ENCODE measurements around the gene PLCXD3.

PLCXD3 gene, protein sequence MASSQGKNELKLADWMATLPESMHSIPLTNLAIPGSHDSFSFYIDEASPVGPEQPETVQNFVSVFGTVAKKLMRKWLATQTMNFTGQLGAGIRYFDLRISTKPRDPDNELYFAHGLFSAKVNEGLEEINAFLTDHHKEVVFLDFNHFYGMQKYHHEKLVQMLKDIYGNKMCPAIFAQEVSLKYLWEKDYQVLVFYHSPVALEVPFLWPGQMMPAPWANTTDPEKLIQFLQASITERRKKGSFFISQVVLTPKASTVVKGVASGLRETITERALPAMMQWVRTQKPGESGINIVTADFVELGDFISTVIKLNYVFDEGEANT

GRCh38 chr5:41510176-41510831 is at the start of gene PLCXD3:
TSS of gene PLCXD3 (minus strand) at chr5:41510601. CDS start at chr5:41510526, 75 bp downstream.
- no peak for DNase-seq (ENCODE audit: low spot score)

DNA sequence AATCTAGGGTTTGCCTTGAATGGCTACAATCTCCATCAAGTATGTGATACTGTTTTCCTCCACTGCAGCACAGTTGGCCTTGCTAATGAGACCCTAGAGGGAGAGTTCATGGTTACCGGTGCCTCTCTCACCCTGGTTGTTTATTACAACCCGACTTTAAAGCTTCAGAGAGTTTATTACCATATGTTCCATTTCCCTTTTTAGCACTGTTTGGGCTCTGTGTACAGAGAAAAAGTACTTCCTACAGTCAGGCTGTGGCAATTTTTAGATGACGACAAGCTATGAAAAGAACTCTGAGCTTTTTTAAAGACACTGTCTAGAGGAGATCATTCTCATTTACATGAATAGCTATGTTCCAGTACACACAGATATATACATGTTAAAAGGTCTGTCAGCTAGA is 48.8 kb upstream of the PLCXD3 start:
- no peak for DNase-seq (ENCODE audit: low spot score)

GRCh38 chr5:41558295-41558694 is 47.9 kb upstream of the PLCXD3 start:
- no peak for DNase-seq (ENCODE audit: low spot score)

- DNase-seq (ENCODE audit: low spot score), result no peak
Measured at GRCh38 chr5:41547991-41548390, 37.6 kb upstream of the PLCXD3 start.

DNA sequence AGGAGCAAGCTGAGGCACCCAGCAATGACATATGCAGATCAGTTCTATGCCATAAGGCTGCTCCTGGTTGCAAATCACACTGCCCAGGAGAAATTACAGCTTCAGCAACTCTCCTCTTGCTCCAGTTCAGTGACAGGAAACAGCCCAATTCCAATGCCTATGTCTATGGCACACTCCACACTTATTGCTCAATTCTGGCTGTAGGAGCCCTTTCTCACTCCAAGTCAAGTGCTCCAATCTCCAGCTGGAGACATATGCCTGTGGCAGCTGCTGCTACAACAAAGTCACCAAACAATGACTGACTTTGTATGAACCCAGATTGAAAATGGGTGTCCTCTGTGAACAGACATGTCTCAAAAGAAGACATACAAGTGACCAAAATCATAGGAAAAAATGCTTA is 31.8 kb upstream of the PLCXD3 start:
- DNase-seq (ENCODE audit: low spot score), result no peak

GRCh38 chr5:41539454-41539853 is 29.1 kb upstream of the PLCXD3 start:
- DNase-seq (ENCODE audit: low spot score), result no peak

DNA sequence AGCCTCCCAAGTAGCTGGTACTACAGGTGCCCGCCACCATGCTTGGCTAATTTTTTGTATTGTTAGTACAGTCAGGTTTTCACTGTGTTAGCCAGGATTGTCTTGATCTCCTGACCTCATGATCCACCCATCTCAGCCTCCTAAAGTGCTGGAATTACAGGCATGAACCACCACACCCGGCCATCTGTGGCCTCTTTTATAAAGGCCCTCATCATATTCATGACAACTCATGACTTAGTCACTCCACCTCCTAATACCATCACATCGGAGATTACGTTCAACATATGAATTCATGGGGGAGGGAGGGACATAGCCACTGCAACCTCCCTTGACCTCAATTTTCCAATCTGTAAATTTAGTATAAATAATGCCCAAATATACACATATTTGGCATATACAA is 27.2 kb upstream of the PLCXD3 start:
- DNase-seq (ENCODE audit: low spot score), result no peak

DNA sequence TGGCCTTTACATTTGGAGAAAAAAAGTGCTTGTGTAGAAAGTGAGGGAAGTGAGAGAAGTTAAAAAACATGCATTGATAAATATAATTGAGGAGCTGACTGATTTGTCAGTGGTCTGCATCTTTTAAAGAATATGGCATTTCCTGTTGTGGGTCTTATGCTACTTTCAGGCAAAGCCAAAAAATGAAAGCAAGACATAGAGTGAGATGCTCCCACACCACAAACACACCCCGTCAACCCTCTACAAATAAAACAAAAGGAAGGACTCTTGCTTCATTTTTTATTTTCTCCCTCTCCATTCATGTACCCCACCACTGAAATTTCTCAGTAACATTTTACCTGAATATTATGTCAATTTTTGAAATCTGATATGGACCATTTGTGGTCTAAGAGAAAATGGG is 22.1 kb upstream of the PLCXD3 start:
- no peak for DNase-seq (ENCODE audit: low spot score)

- no peak for DNase-seq (ENCODE audit: low spot score)
Measured at GRCh38 chr5:41527201-41527779, 16.9 kb upstream of the PLCXD3 start.

DNA sequence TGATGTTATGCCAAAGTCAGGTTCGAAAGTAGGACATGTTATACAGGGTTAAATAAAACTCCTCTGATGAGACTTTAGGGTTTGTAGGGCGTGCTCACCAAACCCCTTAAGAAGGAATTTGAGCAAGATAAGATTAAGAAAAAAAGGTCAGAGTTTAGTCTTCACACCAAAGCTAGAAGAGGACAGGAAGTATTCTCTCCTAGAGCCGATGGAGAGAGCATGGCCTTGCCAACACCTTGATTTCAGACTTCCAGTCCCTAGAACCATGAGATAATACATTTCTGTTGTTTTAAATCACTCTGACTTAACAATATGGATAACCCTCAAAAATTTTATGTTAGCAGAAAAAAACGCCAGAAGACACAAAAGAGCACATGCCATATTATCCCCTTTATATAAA is 16.3 kb upstream of the PLCXD3 start:
- no peak for DNase-seq (ENCODE audit: low spot score)

DNA sequence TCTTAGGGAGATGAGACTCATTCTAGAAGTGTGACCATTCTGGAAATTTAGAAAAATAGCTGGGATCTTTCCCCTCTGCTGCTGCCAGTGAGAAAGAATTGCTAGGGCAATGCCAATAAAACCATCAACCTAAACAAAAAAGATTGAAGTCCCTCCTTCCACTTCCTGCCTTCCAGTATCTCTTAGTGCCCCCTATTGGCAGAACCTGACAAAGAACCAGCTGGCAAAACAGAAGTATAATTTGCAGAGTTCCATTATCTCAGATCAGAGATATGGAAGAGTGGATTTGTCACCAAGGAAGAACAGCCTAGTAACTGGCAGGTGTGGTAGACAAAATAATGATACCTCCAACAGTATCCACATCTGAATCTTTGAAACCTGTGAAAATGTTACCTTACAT is 13.8 kb upstream of the PLCXD3 start:
- no peak for DNase-seq (ENCODE audit: low spot score)

DNA sequence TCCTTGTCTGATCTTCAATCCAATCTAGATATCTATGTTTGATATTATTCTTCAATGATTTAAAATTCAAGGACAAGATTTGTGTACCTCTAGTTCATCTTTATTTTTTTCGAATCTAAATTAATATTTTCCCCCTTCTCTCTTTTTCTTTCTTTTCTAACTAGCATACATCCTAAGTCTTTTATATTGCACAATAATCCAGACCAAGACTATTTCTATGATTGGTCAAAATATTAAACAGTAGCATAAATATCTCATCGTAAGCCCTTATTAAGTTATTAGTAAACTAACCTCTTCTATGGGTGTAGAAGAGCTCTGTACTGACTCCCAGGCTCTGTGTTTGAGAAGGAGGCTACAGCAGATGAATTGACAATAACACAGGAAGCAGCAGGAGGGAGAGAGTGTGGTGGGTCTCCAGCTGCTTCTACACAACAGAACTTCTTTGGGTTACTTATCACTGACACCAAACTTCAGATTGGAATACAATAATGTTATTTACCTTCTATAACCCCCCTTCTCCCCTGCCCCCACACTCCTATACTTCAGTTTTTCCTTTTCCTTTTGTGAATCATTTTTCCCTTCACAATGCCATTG is 11.9 kb upstream of the PLCXD3 start:
- no peak for DNase-seq (ENCODE audit: low spot score)

GRCh38 chr5:41519801-41520200 is 9.4 kb upstream of the PLCXD3 start:
- DNase-seq (ENCODE audit: low spot score), result no peak

- DNase-seq (ENCODE audit: low spot score), result no peak
Measured at GRCh38 chr5:41517909-41518308, 7.5 kb upstream of the PLCXD3 start.

DNA sequence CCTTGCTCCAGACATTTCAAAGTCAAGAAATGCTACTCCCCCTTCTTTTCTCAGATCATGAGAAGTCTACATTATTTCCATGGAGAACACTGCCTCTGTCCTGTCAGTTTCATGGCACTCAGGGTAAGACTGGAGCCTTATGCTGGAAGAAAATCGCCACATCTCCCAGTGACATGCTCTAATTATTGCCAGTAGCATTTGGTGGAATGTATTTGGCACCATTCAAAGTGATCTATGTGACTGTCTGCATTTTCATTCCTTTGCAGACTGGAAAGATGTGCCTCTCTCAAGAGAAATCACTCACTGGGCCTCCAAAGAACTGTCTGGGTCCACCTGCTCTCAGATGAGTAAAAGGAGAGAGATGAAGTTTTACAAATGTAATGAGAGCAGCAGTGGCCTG is 840 bp upstream of the PLCXD3 start:
- DNase-seq (ENCODE audit: low spot score), result no peak

DNA sequence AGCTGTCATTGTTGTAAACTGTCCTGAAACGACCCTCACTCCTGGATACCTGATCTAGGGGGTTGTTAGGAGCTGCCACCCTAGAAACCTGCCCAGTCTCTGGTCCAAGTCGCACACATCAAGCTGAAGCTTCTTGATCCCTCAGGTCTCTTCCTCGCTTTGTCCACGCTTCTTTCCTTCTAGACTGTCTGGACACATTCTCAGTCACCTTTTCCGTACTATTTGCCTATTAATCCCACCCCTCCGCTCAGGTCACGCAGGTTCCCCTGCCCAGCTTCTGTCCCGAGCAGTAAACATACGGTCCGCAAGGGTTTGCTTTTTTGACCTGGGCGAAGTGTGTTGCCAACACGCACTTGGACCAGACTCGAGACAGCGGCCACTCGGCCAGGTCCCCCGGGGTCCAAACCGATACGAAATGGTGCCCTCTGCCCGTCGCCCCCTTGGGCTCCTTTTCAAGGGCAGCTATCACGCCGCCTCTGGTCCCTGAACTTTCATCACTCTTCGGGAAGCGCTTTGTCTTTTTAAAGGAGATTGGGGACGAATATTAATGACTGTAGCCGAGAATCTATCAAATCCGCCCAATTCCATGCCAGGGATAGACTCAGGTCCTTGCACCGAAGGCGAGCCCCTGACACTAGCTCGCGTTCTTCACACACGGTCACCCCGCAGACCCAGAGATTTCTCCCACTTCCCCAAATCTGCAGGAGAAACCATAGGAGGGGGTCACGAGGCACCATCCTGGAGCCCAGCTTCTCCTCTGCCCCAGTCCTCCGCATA is 814 bp downstream of the PLCXD3 start:
- DNase-seq (ENCODE audit: low spot score), result no peak

- DNase-seq (ENCODE audit: low spot score), result no peak
Measured at GRCh38 chr5:41508696-41509398, 1.6 kb downstream of the PLCXD3 start.

GRCh38 chr5:41508186-41508585 is 2.2 kb downstream of the PLCXD3 start:
- DNase-seq (ENCODE audit: low spot score), result no peak

GRCh38 chr5:41507501-41507900 is 2.9 kb downstream of the PLCXD3 start:
- no peak for DNase-seq (ENCODE audit: low spot score)

GRCh38 chr5:41503860-41504259 is 6.5 kb downstream of the PLCXD3 start:
- DNase-seq (ENCODE audit: low spot score), result no peak

- DNase-seq (ENCODE audit: low spot score), result no peak
Measured at GRCh38 chr5:41503310-41503709, 7.1 kb downstream of the PLCXD3 start.
